SU-DHL-6 (cell line): ENCODE measurements around the gene ANKRD63.

Source experiments
- H2AFZ ChIP-seq: fragments of 200-600 bp; sonication (generic); 2 replicates; pipeline ENCODE4 v1.6.1; 2014; ENCODE audit warnings: low read depth, mild to moderate bottlenecking, moderate library complexity, mixed read lengths, antibody characterized with exemption, low read length; ENCODE audit not compliant: severe bottlenecking
- H3F3A ChIP-seq: fragments of 200-600 bp; shearing (Covaris generic); 2 replicates; pipeline ENCODE4 v1.6.0; 2016; ENCODE audit warnings: antibody characterized with exemption, mild to moderate bottlenecking; ENCODE audit not compliant: insufficient read depth
- H3K27ac ChIP-seq: fragments of 200-600 bp; sonication (generic); 2 replicates; pipeline ENCODE4 v1.5.1; 2016; ENCODE audit warnings: low read depth, mild to moderate bottlenecking, low read length, moderate library complexity, mixed read lengths
- H3K27me3 ChIP-seq: fragments of 200-600 bp; sonication (generic), shearing (Covaris generic); 2 replicates; pipeline ENCODE4 v1.6.0; 2014; ENCODE audit warnings: mild to moderate bottlenecking, low read length
- H3K36me3 ChIP-seq: fragments of 200-600 bp; sonication (generic); 2 replicates; pipeline ENCODE4 v1.6.1; 2014; ENCODE audit warnings: mild to moderate bottlenecking, low read length, mixed read lengths
- H3K4me2 ChIP-seq: fragments of 300-600, 200-600 bp; shearing (Covaris generic), sonication (generic); 2 replicates; pipeline ENCODE4 v1.6.0; 2014; ENCODE audit warnings: low read length, low read depth, mild to moderate bottlenecking; ENCODE audit not compliant: poor library complexity, severe bottlenecking
- H3K4me3 ChIP-seq: fragments of 200-600 bp; sonication (generic); 2 replicates; pipeline ENCODE4 v1.5.1; 2014; ENCODE audit warnings: antibody characterized with exemption, low read length, mild to moderate bottlenecking, mixed read lengths; ENCODE audit not compliant: insufficient read depth, poor library complexity, severe bottlenecking
- H3K79me2 ChIP-seq: fragments of 200-600 bp; sonication (generic); 2 replicates; pipeline ENCODE4 v1.6.1; 2014; ENCODE audit warnings: mild to moderate bottlenecking, low read length, moderate library complexity; ENCODE audit not compliant: insufficient read depth
- H3K9ac ChIP-seq: fragments of 200-600 bp; sonication (generic); 2 replicates; pipeline ENCODE4 v1.7.0; 2014; ENCODE audit warnings: mild to moderate bottlenecking, low read length
- H3K9me2 ChIP-seq: fragments of 200-600 bp; sonication (generic); replicated peaks from 2 replicates; pipeline ENCODE4 v1.6.1; 2014; ENCODE audit warnings: low read length; ENCODE audit not compliant: insufficient read depth
- H3K9me3 ChIP-seq: fragments of 200-600 bp; sonication (generic); 2 replicates; pipeline ENCODE4 v1.6.1; 2014; ENCODE audit warnings: low read length, mixed read lengths; ENCODE audit not compliant: insufficient read depth
- H4K20me1 ChIP-seq: fragments of 200-600 bp; sonication (generic); 2 replicates; pipeline ENCODE4 v1.6.1; 2014; ENCODE audit warnings: low read depth, mild to moderate bottlenecking, antibody characterized with exemption, low read length, moderate library complexity, mixed read lengths
- CTCF ChIP-seq: fragments of 200-600 bp; sonication (generic); IDR thresholded peaks from one replicate; pipeline ENCODE4 v1.5.1; 2017; ENCODE audit warnings: antibody characterized with exemption, mild to moderate bottlenecking, low read length, moderate library complexity; ENCODE audit not compliant: insufficient read depth, poor library complexity, severe bottlenecking
- EZH2phosphoT487 ChIP-seq: fragments of 200-600 bp; sonication (generic), shearing (Covaris generic); conservative IDR thresholded peaks from 2 replicates; pipeline ENCODE4 v1.6.1; 2018; ENCODE audit warnings: mild to moderate bottlenecking, antibody characterized with exemption, low read length, moderate library complexity, mixed read lengths

Gene ANKRD63

DNA sequence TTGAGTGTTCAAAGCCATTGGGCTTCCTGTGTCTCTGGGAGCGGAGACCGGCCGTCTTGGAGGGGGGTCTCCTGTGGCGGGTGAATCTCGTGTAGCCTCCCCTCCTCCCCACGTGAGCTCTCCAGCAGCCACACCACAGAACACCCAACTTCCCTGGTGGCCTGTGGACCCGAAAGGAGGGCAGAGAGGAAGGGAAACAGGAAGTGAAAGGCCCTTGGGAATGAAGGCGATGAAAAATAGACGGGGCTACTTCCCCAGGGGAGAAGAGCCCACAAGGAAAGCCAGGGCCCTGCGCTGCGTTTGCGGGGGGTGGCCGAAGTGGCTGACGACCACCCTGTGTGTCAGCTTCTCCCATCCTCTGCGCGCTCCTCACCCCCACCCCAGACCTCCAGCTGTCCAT lies 5.4 kb downstream of the ANKRD63 start:
- no peak overlapping the region for H3K27ac ChIP-seq
- no peaks in the 10 kb centered on the region for H3K9me2 ChIP-seq
- H3K79me2 ChIP-seq, result no peaks in the 10 kb centered on the region
- no peak overlapping the region for H2AFZ ChIP-seq
- no peaks in the 10 kb centered on the region for H4K20me1 ChIP-seq
- no peak overlapping the region for H3K4me3 ChIP-seq
- no peaks in the 10 kb centered on the region for H3F3A ChIP-seq
- H3K9ac ChIP-seq, result no peak overlapping the region
- no peaks in the 10 kb centered on the region for H3K36me3 ChIP-seq
- TF ChIP-seq CTCF (no peak), EZH2phosphoT487 (no peak)
- H3K27me3 ChIP-seq, result no peaks in the 10 kb centered on the region
- H3K4me2 ChIP-seq, result no peak overlapping the region
- no peaks in the 10 kb centered on the region for H3K9me3 ChIP-seq

DNA sequence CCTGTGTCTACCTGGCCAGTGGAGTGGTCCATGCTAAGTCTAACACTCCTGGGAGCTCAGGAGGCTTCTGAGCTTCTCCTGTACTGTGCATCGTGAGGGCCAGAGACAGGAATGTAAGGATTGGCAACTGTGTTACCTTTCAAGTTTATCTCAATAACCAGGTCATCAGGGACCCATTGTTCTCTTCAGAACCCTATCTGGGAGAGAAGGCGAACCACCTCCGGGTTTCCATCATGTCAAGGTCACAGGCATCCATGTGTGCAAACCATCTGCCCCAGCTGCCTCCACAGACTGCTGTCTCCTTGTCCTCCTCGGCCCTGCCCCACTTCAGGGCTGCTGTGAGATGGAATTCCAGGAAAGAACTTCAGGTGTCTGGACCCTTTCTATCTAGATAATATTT lies 5.9 kb downstream of the ANKRD63 start:
- no peaks in the 10 kb centered on the region for H3K9me3 ChIP-seq
- no peaks in the 10 kb centered on the region for H3K27me3 ChIP-seq
- H3F3A ChIP-seq, result no peaks in the 10 kb centered on the region
- H3K27ac ChIP-seq, result no peak overlapping the region
- no peaks in the 10 kb centered on the region for H3K36me3 ChIP-seq
- no peak overlapping the region for H2AFZ ChIP-seq
- no peaks in the 10 kb centered on the region for H3K79me2 ChIP-seq
- TF ChIP-seq EZH2phosphoT487, result no peak
- TF ChIP-seq CTCF, result no peak
- H3K4me2 ChIP-seq, result no peak overlapping the region
- no peaks in the 10 kb centered on the region for H4K20me1 ChIP-seq
- H3K9me2 ChIP-seq, result no peaks in the 10 kb centered on the region
- H3K9ac ChIP-seq, result no peak overlapping the region
- H3K4me3 ChIP-seq, result no peak overlapping the region

GRCh38 chr15:40275954-40276353 lies 6.9 kb downstream of the ANKRD63 start:
- Histone ChIP-seq H2AFZ (no peak overlapping the region), H4K20me1 (no peaks in the 10 kb centered on the region), H3K4me3 (no peak overlapping the region), H3K27me3 (no peaks in the 10 kb centered on the region), H3K79me2 (no peaks in the 10 kb centered on the region), H3K9me2 (no peaks in the 10 kb centered on the region), H3K27ac (no peak overlapping the region), H3K36me3 (no peaks in the 10 kb centered on the region), H3K9ac (no peak overlapping the region), H3F3A (no peaks in the 10 kb centered on the region), H3K9me3 (no peaks in the 10 kb centered on the region), H3K4me2 (no peak overlapping the region)
- TF ChIP-seq EZH2phosphoT487 (no peak), CTCF (no peak)

GRCh38 chr15:40275523-40275922 lies 7.3 kb downstream of the ANKRD63 start:
- no peak for TF ChIP-seq CTCF
- no peak for TF ChIP-seq EZH2phosphoT487
- H3K27ac ChIP-seq, result no peak overlapping the region
- H4K20me1 ChIP-seq, result no peaks in the 10 kb centered on the region
- no peak overlapping the region for H3K4me2 ChIP-seq
- H3K9ac ChIP-seq, result no peak overlapping the region
- H3K36me3 ChIP-seq, result no peaks in the 10 kb centered on the region
- no peak overlapping the region for H3K4me3 ChIP-seq
- no peaks in the 10 kb centered on the region for H3F3A ChIP-seq
- no peak overlapping the region for H2AFZ ChIP-seq
- H3K79me2 ChIP-seq, result no peaks in the 10 kb centered on the region
- H3K9me2 ChIP-seq, result no peaks in the 10 kb centered on the region
- no peaks in the 10 kb centered on the region for H3K27me3 ChIP-seq
- no peaks in the 10 kb centered on the region for H3K9me3 ChIP-seq
